NCI-H446 treated with DMSO at 0.1 percent for 48 hours (cell line): ENCODE results near the gene BMPER.

Source experiments
- DNase-seq: peaks from one replicate; lab custom pipeline; 2025; lab: John Stamatoyannopoulos, UW

BMPER gene

DNA sequence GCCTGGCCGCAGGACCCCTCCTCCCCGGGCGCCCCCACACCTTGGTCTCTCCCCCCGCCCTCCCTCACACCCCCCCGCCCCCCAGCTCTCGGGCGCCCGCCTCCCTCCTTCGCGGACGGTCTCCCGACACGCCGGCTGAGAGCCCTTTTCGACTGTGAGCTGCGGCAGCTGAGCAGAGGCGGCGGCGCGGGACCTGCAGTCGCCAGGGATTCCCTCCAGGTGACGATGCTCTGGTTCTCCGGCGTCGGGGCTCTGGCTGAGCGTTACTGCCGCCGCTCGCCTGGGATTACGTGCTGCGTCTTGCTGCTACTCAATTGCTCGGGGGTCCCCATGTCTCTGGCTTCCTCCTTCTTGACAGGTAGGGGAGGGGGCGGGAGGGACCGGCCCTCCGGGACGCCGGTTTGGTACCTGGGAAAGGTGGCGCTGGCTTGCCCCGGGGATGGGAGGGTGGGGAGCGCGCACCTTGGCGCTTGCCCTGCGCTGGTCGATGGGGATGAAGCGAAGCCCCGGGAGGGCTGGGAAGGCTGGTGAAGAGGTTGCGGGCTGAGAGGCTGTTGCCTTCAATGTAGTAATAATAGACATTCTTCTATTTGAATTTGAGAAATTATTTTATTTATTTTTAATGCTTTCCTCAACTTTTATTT lies at the start of gene BMPER:
BMPER (plus strand) TSS at position 151 of the 644 bp plus-strand sequence; CDS start at position 226, 75 bp downstream.
- DNase-seq = no peak

DNA sequence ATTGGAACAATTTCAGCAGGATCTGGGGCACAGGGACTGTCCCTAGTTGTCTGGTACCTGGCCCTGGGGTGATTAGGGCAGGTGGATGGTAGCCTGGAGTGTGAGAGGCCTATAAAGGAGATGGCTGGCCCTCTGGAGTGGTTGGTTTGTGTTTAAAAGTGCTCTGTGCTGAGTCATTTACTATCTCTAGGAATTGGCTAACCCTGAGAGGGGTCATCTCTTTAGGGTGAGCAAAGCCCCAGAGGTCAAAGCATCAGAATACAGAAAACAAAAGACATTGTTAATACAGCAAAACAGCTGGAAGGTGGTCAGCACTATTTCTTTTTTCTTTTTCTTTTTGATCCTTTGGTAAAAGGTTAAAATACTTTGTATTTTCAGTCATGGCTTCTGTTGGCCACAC lies 43.4 kb upstream of the BMPER start:
- DNase-seq = no peak

DNA sequence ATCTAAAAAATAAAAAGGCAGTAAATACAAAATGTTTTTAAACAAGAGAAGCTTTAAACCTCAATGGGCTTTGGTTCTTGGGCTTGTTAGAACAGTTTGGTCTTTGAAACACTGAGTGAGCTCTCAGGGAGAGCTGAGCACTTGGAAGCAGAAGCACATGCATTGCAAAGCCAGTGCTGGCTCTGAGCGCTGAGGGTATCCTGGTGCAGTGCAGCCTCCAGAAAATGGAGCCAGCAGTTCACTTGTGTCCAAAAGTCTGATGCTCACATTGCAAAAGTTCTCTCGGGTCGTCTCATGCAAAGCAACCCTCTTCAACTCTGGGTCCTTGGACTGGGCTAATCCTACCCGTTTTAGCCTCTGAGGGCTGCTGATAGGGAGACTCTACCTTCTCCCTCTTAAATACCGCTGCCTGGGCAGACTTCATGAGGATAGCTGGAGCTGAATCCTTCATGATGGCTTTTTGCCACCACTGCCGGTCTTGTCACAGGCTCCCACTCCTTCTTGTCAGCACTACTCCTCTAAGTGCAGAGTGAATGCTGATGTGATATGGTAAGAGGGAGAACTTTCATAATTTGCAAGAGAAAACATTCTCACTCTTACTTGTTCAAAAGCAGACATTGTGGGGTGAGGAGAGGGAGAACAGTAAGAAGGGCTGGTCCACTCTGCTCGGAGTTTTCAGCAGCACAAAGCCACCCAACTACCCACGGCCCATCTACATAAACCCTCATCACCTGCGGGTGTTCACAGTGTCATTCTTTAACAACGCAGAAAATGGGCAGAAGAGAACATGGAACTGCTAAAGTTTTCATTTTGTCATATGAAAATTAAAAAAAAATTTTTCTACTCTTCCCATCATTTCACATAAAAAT lies 42.2 kb upstream of the BMPER start:
- DNase-seq = no peak

DNA sequence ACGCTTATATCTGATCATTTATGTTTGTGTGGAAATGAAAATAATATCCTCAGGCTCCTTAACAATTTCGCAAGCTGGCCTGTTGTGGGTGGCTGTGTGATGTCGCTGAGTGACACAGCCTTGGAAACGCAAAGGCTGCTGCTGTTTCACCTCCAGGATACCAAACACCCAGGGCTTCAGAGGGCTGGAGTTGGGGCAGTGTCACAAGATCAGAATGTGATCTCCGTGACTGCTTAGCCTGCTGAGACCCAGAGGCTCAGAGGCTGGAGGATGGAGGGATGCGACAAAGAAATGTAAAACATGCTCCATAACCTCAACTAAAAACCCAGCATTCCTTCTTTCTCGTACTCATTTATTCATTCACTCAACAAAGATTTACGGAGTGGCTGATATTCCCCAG lies 37.2 kb upstream of the BMPER start:
- DNase-seq = no peak

DNA sequence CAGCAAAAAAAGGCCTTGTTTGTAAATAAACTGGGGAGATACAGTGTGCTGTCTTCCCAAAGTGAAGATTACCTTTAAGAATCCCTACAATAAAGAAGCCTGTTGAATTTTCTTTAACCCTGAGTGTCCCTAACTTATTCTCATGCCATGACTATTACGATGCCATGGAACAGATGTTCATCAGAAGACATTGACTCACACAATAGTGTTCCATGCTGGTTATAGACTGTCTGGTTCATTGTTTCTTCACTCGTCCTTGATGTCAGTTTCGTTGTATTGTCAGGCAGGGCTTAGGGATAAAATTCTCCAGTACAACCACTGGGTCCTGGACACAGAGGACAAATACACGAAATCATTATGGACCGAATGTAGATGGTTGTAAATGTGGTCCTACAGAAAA lies 36.2 kb upstream of the BMPER start:
- DNase-seq = no peak

DNA sequence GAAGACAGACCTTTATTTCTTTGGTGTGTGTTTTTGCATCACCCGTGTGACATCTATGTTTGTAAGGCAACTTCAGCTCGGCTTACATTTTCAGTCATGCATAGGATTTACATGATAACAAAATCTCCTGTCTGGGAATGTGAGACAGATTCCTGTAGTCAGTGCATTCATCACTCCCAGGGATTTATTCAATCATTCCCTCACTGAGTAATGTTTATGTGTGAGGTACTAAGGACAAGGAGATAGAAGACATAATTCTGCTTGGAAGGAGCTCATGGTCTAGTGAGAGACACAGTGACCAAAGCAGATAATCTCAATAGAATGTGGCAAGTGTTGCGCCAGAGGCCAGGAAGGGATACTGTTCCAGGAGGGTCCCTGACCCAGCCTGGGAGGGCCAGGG lies 35.2 kb upstream of the BMPER start:
- no peak for DNase-seq

DNA sequence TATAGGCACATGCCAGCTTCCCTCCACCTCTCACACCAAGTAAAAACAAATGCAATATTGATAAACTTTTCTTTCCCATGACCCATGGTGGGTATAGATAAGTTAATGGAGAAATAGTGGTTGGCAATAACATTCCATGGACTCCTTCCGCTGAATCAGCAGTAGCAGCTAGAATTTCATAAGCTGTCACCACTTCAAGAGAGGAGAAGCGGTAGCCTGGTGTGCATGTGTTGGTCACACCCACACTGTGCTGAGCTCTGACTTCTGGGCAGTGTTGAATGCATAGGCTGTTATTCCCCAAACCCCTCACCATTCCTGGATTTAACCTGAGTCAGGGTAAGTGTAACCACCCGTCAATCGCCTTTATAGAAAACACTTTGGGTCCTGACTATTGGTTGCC lies 32.5 kb upstream of the BMPER start:
- no peak for DNase-seq

DNA sequence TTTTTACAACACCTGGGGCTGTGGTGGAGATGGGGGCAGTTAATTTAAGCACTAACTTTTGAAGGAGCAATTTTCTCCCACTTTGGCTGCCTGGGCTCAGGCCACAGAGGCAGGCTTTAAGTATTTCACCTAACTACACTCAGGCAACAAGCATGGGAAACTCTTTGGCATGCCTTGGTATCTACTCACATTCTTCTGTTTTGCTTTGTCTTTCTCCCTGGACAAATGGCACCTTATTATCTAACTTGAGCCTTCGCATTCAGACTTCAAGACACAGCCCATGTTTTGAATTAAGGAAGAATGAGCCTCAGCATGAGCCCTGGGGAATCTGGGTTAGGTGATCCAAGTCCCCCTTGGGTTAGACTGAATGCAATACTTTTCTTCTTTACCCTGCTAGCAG lies 31.8 kb upstream of the BMPER start:
- DNase-seq = no peak

DNA sequence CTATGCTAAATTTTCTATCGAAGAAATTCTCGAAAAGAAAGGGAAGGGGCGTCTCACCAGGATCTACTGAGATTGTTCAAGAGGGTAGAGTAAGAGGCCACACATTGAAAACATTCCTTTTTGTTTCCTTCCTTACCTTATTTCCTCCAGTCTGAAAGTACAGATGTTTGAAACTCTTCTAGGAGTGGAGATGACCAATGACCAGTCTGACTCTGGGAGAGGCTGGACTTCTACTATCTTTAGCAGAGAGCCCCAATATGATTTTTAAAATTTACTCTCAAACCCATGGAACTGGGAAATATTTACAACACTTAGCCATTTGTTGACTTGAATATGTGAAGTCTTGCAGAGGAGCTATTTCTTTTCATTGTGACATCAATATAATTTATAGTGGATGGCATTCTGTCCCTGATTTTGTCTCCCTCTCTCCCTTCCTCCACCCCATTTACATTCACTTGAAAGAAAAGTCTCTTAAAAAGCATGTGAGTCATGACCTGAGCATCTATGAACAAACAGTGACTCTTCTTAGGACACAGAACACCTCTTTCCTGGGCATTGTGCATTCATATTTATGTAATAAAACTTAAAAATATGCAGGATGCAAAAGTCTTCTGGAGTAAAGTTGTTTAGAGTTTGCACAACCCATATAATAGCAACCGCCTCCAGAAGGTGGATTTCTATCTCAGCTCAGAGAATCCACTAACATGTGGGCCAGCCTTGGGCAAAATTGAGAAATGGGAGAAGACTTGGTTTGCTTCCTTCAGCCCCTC lies 31.2 kb upstream of the BMPER start:
- no peak for DNase-seq

DNA sequence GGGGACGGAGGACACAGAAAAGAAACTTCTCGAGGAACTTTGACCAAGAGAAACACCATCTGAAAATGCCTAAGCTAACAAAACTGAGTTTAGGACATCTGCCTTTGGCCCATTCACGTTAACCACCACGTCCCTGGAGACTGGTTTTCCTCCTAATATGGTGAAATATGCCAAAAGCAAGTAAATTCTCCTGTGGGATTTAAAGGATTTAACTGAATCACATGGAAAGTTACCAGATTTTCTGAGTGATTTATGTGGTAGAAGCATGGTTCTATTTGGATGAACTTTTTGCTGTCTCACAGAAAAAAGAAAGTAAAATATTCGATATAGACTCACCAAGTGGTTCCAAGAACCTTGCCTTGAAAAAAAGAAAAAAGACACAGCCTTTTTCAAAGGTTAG lies 30.4 kb upstream of the BMPER start:
- peak; percentile 47 for DNase-seq

DNA sequence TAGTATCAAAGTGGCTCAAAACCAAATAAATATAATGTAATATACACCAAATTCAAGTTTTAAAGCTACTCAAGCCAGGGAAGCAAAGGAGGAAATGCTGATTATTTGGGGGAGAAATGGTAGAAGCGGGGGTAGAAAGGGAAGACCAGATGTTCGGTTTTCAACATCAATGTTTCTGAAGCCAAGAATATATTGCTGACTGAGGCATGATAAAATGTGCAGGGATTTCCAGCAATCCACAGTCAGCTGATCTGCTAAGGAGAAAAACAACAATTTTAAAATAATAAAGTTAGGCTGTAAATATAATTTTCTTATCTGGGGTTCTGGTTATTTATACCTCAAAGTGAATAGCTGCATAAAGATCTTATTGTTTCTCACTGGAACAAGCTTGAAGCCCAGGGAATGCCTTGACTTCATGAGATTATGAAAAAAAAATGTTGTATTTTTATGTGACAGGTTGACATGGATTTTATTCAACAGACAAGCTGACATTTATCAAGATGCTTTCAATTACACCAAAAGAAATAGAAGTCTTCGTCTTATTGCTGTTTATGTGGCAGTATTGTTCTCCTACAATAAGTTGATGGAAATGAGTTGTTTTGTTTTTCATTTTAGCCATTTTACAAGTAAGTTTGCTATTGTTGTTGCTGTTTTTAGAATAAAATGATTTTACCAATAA lies 28.6 kb upstream of the BMPER start:
- no peak for DNase-seq

DNA sequence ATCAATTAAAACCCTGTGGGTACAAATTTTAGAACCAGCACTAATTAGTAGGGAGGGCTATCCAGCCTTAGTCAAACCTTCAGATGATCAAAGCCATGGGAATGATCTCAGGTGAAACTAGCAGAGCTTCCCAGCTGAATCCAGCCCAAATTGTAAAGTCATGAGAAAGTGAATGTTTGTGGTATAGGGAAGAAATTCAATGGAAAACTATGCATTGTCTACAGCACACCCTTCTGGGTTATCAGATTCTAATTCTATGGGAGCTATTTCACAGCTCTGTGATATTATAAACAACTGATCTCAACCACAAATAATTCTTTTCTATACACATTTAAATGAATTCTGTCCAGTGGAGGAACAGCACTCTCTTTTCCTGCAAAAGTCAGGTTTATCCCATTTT lies 24.6 kb upstream of the BMPER start:
- no peak for DNase-seq

DNA sequence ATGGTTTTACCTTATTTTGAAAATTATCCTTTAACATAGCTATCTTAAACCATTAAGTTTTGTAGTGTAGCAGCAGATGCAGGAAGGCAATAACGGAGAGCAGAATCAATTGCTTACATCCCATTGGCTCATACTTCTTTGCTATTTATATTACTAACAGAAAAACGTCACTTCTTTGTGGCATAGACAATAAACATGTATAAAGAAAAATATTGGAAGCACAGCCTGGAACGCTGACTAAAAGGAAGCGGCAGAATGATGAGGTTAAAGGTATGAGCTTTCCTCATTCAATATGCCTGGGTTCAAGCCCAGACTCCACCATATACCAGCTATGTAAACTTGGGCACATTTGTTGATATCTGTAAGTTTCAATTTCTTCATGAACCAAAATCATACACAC lies 24.0 kb upstream of the BMPER start:
- DNase-seq = no peak

DNA sequence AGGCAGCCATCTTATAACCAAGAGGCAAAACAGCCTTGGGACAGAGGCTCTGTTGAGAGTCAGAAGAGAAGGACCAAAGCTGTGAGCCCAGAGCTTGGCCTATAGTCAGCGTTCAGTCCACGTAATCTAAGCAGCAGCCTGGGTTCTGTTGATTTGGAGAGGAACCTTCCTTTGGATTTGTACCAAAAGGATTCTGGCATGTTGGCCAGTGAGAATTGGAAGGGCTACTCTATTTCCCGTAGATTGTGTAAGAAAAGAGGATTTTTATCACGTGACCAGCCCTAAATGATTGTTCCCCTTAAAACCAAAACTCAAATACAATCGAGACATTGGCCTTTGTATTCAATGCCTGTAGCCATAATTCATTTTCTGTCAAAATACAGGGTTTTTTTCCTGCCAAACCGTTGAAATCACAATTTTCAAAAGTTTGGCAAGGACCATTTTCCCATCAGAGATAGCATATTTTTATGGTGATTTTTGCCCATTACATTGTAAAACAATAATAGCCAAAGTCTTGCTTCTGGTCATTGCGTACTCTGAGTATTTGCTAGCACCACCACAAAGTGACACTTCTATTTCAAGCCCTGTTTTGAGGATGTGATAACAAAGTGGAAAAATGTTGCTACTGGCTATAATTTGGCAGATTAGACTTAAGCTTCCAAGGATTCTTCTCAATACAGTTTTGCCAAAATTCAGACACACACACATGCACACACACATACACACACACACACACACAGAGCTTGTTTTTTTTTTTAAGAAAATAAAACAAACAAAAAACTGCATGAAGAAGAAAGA lies 23.1 kb upstream of the BMPER start:
- peak; percentile 19 for DNase-seq

DNA sequence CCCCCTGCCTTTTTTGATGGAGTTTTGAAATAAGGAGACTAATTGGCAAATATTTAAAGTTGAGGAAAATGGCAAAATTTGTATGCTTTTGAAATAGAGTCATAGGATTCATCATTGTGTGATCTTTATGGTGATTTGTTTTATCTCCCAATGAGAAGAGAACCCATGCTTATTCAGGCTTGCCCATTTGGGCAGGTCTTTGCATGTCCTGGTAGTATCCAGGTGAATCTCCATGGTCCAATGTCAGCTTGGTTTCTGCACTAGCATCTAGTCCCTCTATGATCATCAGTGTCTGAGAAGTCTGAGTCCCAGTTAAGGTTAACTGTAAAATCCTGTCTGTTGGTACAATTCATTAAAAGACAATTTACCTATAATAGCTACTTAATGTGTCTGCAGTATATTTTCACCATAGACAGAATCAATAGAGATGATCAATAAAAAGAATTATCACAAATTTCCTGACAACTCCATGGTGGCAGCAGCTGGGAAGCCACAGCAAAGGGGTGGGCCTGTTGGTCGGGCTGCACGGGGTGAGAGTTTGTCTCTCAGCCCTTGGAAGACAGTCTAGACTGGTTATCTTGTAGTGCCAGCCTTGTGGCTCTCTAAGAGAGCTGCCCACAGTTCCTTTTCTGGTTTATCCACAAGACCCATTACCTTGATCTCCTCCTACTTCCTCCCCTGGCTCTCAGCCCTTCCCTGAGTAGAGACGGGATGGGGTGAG lies 22.2 kb upstream of the BMPER start:
- DNase-seq = no peak

DNA sequence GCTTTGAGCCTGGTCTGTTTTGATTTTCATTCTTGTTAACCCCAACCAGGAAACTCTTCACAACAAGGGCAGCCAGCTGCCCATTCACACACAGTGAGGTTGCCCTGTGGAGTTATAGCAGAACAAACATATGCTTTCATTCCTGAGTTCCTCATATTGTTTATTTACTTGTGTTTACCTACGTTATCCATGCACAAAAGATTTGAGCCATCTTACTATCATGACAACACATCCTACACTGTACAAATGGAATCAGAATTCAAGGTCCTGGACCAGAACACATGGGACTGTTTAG lies 21.7 kb upstream of the BMPER start:
- no peak for DNase-seq

DNA sequence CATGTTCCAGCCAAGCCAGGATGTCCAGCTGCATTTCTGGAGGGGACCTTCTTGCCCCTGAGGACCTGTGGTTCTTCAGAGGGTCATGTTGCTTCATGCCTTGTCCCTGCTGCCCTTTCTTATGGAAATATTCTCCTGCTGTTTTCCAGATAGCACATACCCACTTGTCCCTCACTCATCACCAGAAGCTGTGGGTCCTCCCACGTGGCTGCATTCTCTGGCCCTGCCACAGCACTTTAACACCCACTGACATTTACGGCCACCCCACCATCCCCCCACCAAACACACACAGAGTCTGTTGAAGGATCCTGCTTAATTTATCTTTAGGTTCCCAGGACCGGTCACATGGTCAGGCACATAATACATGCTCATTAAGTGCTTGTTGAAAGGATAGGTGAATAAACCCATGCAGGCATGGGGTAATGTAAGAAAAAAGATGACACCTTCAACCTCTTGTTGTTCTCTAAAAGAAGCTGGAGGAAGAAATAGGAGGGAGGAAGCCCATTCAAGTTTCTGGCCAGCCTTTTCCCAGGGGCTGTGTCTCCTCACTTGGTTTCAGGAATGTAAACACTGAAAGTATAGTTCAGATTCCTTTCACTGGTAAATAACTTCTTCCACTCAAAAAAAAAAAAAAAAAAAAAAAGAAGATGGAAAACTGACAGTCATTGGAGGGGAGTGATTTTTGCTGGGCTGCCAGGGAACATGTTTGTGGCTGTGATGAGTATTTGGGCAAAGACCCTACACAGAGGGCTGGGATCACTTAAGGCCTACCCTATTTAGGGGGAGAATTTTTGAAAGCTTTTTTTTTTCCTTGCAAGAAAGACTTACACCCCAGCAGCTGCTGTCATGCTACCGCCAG lies 19.8 kb upstream of the BMPER start:
- DNase-seq = no peak

DNA sequence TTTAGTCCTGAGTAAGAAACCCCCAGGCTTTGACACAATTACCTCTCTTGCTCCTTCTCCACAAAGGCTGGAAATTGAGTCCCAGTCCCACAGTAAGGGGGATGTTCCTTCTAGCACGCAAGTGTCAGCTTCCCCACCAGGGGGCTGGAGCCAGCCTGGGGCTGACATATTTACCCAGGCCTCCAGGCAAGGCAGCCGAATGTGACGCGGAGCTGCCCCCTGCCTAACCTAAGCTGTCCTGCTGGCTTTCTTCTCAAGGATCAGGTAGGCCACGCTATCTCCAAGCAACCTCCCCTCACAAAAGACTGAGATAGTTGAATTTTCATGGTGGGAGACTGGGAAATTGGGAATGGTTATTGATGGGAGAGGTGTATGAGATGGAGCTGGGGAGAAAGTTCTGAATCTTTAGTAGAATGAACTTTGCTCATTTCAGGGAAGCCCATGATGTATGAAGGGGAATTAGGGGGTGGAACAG lies 19.2 kb upstream of the BMPER start:
- no peak for DNase-seq

DNA sequence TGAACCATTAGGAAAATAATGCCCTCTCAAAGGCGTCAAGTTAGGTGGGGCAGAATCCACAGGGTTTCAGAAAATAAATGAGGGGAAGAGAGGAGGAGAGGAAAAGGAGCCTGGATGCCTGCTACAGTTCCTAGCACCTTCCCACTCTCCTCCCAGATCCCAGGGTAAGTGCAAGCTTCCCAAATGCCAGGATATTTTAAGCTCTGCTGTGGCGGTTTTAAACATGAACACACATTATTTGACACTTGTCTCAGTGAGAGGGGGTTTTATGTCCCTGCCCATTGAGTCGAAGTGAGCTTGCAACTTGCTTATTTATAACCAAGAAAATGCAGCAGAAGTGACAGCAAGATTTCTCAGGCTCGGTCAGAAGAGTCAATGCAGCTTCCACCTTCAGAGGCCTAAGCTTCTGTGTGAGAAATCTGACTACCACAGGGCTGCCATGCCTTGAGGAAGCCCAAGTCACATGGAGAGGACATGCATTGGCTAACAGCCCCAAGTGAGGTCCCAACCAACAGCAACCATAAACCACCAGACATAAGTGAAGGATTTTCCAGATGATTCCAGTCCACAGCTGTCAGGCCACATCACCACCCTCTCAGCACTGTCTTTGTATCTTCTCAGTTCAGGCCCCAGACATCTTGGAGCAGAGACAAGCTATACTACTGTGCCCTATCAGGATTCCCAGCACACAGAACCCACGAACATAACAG lies 17.9 kb upstream of the BMPER start:
- DNase-seq = no peak
